Measurements from ENCODE around the gene TMEM179.

GRCh38 chr14:104557766-104558165, 46.8 kb downstream of the TMEM179 start:
- TF ChIP-seq CTCF (IDR thresholded peaks at IDR 0.05; ENCODE audit: low read depth, low read length) (no peak), POLR2A (IDR thresholded peaks at IDR 0.05; ENCODE audit: extremely low read depth, insufficient read length) (no peak), MAX (IDR thresholded peaks at IDR 0.05; ENCODE audit: low read depth, low read length) (no peak)
